Measurements from ENCODE around the gene DTNBP1.

The DTNBP1 gene

DNA sequence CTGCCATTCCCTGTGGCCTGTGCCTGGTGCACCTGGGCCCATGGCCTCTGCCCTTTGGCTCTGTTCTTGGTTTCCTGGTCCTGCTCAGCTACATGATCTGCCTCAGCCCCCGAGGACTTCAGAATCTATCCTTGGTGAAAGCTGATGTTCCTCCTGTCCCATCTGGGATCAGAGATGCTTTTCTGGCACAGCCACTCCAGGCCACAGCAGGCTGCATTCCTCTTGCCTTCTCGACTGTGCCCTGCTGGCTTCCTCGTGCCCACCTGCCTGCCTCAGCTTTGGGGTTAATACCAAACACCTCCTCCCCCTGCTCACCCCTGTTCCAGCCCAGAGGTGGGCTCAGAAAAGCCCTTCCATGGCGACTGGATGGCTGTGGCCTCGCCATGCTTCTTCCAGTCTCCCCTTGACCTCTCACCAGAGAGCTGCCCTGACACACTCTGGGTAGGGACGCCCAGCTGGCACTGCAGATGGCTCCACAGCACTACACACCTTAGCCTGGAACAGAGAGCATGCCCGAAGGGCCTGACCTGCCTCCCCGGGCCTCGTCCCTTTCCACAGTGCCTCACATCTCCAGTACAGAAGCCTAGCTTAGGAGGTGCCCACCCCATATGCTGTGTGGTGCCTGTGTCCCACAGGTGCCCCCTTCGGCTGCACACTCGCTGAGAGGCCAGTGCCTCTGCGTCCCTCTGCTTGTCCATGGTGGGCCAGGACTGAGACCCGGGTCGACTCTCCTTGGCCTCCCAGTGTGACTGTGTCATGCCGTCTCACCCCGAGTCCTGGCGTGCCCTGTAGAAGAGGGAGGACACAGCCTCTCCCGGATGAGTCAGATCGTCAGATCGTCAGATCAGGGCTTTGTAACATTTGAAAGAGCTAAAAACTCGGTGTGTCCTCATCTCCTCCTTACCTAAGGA lies 148.8 kb downstream of the DTNBP1 start:
- no peak for DNase-seq (ENCODE audit: low read depth)

DNA sequence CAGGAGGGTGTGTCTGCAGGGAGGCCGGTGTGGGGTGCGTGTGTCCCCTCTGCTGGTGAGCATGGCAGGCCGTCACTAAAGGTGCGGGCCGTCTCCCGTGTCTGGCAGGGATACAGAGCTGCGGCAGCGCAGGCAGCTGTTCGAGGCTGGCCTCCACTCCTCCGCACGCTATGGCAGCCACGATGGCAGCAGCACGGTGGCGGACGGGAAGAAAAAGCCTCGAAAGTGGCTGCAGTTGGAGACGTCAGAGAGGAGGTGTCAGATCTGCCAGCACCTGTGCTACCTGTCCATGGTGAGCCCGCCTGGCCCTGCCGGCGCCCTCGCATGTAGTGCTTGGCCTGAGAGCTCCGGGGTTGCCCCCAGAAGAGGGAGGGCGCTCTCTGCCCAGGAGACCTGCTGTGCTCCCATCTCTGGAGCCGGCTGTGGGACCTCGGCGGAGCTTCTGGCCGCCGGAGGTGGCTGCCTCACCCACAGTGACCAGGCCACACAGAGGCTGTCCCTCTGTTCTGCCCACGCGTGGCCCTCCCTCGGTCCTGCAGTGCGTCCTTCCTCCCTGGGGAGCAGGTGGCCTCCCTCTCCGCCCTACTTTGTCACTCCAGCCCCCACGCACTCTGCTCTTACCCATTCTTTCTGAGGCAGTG lies 149.6 kb downstream of the DTNBP1 start:
- no peak for DNase-seq (ENCODE audit: low read depth)

DNA sequence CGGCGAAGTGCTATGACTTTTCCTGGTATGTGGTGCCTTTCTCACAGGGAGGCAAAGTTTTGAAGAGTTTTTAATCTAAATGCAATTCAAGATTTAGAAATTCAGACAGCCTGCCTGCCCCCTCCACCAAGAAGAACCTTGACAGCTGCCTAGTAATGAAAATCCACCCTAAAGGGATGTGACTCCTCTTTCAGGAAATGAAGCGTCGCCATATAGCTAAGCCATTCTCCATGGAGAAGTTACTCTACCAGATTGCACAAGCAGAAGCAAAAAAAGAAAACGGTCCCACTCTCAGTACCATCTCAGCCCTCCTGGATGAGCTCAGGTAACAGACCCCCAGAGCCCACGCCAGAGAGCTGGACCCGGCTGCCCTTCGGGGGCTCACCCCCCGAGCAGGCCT lies 150.1 kb downstream of the DTNBP1 start:
- no peak for DNase-seq (ENCODE audit: low read depth)

DNA sequence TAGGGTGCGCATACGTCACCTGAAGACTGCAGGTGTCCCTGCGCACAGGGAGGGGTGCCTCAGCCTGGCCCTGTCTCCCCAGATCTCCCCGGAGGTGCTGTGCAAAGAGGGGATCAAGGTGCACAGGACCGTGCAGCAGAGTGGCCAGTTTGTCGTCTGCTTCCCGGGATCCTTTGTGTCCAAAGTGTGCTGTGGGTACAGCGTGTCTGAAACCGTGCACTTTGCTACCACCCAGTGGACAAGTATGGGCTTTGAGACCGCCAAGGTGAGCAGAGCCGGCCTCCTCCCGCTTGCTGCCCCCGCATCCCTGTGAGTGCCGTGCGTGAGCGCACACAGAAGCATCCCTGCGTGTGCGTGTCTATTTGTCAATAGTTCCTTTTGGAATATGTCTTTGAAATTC lies 150.7 kb downstream of the DTNBP1 start:
- DNase-seq (ENCODE audit: low read depth), result no peak

DNA sequence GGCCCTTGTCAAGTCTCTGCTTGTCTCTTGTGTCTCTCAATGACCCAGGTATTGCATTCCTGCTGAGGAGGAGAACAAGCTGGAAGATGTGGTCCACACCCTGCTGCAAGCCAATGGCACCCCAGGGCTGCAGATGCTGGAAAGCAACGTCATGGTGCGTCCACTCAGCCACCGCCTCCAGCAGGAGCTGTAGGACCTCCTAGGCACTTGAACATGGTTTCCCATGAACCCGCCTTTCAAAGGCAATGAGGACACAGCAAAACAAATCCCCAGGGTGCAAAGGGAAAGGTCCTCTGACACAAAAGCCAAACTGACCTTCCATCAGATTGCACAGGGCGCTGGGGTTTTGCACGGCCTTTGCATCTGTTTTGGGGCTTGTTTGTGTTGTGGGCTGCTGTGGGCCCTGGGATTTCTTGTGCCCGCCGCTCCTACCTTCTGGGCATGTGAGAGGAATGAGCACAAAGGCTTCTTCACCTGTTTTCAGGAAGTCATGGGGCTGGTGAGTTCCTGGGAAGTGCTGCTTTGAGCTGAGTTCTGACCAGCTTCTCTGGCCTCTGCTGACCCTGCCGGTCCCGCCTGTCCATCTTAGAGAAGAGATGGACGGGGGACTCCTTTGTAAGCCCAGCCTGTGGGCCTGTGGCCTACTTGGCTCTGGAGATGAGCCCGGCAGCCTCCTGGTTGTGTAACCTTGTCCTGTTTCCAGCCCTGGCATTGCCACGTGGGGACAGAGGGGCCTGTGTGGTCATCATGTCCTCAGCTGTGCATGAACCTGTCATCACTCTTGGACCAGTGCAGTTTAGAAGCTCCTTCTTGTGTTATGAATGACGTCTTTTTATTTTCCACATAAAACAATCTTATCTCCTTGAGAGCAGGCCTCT lies 151.3 kb downstream of the DTNBP1 start:
- DNase-seq (ENCODE audit: low read depth), result no peak

DNA sequence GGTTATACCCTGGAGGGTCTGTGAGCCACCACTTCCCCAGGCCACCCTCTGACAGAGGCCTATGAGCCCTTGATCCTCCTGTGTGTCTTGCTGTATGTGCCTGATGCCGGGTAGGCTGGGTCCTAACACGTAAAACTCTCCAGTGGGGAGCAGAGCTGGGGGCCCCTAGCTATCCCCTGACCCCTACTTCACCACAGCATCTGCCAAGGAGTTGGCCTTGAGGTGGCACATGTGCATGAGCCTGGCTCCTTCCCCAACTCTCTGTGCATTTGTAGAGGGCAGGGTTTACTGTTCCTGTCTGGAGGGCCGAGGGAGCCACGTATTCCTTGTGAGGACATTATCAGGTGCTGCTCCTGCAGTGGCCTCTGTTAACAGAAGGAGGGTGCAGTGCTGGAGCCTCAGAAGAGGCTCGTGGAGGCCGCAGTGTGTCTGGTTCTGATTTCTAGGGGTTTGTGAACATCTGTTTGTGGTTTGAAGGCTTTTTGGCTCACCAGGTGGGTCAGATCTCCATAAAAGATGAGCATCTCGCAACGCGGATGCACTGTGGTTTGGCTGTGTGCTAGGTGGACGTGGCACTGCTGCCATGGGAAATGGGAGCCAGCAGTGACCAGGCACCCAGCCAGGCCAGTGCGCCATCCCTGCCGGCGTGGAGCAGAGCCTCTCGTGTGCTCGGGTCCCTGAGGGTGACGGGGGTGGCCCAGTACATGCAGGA lies 152.1 kb downstream of the DTNBP1 start:
- DNase-seq (ENCODE audit: low read depth), result no peak

DNA sequence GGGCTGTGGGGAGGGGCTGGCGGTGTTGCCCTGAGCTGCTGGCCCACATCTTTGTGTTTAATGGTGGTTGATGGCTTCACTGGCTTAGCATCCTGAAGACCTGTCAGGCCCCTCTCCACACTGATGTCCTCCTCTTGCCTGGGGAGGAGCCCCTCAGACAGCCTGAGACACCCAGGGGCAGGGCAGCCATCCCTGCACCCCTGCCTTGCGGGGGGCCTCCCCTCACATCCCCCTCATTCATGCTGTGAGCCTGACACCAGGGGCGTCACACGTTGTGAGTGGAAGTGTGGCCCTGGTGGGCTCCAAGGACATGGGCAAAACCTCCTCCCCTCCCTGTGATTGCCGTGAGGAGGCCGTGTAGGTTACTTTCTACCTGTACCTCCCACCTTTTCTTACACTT lies 152.7 kb downstream of the DTNBP1 start:
- no peak for DNase-seq (ENCODE audit: low read depth)

DNA sequence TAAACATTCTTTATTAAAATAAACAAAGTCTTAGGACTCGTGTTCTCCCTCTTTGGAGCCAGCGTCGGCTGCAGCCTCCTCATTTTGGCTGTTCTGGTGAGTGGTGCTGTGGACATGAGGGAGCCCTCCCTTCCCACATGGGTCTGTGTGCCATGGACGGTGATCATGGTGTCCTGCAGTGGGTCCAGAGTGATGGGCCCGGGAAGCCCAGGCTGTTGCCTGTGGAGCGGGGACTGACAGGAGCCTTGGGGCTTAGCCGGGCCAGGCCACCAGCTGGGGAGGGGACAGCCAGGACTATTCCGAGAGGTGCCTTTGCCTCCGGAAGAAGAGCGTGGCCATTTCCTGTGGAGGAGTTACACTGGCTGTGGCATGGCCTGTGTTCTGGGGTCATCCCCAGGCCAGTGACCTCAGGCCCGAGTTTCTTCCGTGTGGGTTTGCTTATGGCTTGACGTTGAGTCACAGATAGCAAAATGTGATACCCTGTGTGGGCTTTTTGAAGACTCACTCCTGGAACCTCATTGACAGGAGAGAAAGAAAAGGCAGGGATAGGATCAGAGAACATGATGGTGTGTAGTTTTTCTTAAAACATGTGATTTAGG lies 153.4 kb downstream of the DTNBP1 start:
- no peak for DNase-seq (ENCODE audit: low read depth)

DNA sequence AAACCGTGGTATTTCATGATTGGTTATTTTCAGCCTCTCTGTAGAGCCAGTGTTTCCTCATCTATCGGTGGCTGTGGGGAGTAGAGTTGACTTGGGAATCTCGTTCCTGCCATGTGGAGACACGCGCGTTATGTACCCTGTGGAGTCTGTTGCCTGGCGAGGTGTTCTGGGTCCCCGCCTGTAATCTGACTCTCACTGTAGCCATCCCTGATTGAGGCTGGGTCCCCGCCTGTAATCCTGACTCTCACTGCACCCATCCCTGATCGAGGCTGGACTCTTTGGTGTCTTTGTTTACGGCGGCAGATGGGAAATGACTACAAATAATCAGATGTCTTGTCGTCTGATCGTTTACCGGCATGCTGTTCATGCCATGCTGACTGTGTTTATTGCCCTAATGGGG lies 153.9 kb downstream of the DTNBP1 start:
- no peak for DNase-seq (ENCODE audit: low read depth)

DNA sequence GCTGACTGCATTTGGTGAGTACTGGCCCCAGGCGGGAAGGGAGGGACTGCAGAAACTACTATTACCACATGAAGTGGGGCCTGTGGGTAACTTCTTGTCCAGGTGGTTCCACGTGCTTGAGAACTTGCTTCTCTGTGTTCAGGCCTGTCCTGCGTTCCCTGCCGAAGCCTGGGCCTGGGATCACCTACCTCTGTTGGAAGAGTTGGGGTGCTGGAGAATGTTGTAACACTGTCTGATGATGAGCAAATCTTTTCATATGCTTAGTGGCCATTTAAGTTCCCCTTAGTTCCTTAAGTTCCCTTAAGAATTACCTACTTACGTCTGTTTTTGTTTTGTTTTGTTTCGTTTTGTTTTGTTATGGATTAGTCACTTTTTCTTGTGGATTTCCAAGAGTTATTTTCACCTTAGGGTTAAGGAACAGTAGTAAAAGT lies 154.4 kb downstream of the DTNBP1 start:
- DNase-seq (ENCODE audit: low read depth), result no peak

DNA sequence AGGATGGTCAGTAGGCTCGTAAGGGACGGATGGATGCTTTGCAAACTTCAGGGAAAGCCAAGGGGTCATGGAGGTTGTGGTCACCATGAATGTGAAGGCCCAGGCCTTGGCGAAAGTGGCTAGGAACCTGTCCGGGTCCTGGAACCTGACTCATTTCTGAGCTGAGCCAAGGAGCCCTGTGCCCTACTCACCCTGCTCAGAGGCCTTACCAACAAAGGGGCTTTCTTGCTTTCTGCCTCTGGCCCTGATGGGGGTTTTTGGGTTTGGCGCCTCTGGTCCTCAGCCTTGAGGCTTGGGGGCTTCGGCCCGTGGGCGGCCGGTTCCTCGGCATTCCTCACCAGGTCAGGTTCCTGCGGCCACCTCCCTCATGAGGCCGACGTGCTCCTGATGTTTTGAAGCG lies 155.1 kb downstream of the DTNBP1 start:
- no peak for DNase-seq (ENCODE audit: low read depth)

DNA sequence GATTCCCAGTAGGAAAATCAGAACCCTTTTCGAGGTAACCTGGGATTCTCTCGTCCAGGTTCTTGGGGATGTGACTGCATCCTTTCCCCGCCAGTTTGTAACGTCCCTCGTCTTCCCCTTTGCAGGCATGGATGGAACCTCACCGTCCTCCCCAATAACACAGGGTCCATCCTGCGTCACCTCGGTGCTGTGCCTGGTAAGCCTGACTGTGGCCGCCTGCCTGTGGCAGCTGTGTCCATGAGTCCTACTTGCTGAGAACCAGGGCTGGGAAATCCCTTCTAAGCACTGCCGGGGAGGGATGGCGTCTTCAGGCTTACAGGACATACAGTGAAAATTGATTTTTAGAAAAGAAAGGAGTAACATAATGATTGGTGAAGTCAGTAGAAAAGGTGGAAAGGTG lies 155.6 kb downstream of the DTNBP1 start:
- no peak for DNase-seq (ENCODE audit: low read depth)

DNA sequence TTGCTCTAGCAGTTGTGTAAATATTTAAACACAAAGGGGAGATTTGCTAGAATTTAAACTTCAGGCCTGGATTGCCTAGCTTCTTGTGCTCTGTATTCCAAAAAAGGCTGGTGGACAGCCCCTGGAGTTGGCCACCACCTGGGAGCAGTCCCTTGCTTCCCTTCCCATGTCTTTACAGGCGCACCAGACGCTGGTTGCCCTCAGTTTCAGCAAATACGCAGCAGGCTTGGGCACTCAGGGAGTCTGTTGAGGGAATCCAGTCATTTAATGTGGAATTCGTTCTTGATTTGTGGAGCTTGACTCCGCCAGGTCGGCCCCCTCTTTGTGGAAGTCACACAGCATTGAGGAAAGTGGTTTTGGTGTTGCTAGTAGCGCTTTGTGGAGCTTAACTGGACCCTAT lies 156.8 kb downstream of the DTNBP1 start:
- DNase-seq (ENCODE audit: low read depth), result no peak

DNA sequence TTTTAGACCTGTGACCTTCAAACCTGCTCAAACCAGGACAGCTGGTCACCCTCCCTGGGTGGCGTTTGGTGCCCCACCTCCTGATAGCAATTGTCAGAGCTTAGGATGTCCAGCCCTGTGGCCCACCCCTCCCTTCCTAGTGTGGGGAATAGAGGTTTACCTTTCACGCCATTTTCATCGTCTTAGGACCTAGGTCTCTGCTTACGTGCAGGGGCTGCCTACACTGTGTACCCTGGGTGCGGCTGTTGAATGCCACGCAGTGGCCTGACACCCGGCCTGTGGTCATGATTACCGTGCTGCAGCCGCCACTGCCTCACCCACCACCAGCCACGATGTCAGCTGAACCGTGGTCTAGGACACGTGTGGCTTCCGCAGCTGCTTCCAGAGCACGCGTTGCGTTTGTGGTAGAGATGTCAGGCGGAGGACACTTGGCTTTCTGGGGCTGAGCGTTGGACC lies 157.3 kb downstream of the DTNBP1 start:
- no peak for DNase-seq (ENCODE audit: low read depth)

DNA sequence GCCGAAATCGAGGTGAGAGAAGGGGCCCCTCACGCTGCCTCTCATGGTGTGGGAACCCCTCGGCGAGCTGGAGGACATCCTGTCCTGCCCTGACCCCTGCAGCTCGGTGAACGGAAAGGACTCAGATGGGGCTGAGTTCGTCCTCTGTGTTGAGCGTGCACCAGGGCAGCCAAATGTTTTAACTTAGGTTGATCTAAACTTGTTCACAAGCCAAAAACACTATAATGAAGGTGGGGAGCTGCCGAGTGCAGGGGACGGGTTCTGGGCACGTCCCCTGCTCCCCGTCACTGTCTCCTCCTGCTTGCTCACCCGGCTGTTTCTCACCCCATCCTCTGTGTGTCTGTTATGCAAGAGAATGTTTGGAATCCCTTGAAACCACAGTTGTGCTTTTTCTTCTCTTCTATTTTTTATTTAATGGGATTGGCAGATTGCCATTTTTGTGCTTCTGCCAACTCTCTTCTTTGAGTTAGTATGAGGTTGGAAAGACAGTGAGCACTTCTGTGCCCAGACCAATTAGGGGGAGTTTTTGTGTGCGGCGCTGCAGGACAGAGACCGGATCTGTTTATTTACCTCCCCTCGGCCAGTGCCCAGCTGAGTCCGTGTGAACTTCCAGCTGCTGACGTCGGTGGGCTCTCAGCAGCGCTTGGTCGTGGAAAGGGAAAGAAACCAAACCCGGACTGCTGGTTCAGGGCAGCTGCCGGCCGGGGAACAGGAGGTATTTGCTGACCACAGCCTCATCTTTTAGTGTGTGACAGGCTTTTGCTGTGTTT lies 158.1 kb downstream of the DTNBP1 start:
- DNase-seq (ENCODE audit: low read depth), result no peak

DNA sequence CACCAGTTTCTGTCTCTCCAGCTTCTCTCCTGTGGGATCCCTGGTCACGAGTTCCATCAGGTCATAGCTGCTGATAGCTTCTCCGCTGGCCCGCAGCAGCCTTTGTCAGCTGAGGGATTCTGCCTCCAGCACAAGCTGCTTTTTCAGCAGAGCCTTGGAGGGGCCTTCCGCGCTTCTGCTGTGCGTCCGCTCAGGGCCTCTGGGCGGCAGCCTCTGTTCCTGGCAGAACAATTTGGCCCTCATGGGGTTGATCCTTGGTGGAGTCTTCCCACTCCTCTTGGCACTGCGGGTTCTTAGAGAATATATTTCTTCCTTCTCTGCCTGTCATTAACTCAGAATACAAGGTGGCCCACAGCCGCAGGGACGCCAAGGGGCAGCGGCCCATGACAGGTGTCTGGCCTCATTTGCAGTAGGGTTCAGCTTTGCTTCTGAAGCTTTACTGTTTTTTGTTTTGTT lies 158.8 kb downstream of the DTNBP1 start:
- DNase-seq (ENCODE audit: low read depth), result no peak

DNA sequence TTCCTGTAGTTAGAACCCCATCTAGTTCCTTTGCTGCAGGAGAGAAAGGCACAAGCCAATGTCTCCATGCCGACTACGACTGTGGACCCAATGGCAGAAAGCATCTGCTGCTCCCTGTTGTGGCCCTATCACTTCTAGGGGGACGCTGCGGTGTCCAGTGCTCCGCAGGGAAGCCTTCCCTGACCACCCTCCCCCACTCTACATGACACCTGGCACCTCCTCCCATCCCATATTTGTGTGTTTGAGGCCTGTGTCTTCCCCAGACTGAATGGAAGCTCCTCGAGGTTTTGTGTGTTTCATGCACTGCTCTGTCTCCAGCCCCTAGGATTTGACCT lies 159.5 kb downstream of the DTNBP1 start:
- no peak for DNase-seq (ENCODE audit: low read depth)

DNA sequence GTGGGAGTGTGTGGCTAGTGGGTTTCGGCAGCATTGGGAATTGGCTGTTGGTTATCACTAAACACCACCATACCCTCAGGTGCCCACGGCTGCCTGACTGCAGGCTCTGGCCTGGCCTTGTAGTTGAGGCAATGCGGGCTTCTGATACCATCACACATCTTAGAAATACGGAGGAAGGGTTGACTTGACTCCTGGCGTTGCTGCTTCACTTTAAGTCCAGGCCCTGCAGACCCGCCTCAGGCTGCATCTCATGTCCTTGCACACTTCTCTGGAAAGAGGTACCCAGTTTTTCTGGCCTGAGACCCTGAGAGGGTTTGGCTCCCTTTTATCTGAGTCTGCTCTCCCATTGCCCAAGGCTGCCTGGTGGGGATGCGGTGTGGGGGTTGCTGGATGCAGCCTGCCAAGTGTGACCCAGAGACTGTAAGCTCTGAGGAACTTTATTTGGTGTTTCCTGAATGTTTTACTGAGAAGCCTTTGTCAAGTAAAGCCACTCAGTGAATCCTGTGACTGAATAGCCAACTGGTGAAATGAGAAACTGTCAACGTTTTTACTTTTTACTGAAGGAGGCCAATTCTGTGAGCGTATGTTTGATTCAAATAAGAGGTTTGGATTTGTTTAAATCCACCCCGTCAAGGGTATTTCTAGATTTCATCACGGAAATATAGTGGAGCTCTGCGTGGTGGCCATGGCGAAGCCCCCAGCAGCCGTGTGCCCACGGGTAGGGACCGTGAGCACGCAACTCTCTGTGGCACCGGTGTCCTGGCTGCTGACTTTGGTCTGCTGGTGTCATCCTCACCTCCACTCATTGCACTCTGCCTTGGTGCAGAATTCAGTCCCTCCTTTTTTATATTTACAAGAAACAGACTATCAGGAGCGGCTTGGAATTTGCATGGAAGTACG lies 160.1 kb downstream of the DTNBP1 start:
- DNase-seq (ENCODE audit: low read depth), result no peak

DNA sequence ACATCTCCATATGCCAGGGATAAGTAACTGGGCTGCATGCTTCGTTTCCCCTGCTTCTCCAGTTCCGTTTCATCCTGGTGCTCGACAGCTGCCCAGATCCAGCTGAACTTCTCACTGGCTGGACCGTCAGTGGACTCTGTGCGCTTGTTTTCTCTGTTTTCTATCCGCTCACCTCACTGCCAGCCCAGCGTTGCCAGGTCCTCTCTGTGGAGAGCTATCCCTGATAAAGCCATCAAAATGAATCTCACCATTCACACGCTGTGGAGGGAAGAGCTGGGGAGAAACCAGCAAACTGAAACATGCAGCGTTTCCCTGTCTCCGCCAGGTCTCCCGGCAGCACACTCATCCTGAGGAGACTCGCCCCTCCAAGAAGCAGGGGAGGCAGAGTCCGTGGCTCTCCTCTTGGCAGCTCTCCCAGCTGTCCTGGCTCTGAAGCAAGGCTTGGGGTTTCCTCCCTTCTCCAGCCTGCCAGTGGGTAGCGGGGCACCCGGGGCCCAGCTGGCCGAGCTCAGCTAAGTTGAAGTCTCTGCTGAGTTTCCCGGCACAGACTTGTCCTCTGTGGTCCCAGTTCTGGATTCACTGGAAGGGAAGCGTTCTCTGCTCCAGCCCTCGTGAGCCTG lies 160.9 kb downstream of the DTNBP1 start:
- DNase-seq (ENCODE audit: low read depth), result no peak

Data from stimulated activated CD8-positive, alpha-beta memory T cell treated with anti-CD3 and anti-CD28 coated beads, Interleukin-15, amount 100 ng/mL, for 1 hour (primary cell).